MM.1S (cell line): ENCODE measurements around the gene HS2ST1.

Experiments used
- EZH2 ChIP-seq: fragments of 300-600 bp; sonication (generic); optimal IDR thresholded peaks from 2 replicates; pipeline ENCODE3; 2017; ENCODE audit warnings: low read depth, mild to moderate bottlenecking, antibody characterized with exemption, low read length, mixed read lengths
- EZH2phosphoT487 ChIP-seq: fragments of 300-600 bp; sonication (generic); IDR thresholded peaks from 2 replicates; pipeline ENCODE4 v1.6.1; 2018; ENCODE audit warnings: antibody characterized with exemption, low read length
- TF ChIP-seq, protein P1 (sequence below): fragments of 300-600 bp; sonication (generic); IDR thresholded peaks from 2 replicates; pipeline ENCODE4 v1.5.1; 2016; ENCODE audit warnings: antibody characterized with exemption, low read length, mixed read lengths

DNA sequence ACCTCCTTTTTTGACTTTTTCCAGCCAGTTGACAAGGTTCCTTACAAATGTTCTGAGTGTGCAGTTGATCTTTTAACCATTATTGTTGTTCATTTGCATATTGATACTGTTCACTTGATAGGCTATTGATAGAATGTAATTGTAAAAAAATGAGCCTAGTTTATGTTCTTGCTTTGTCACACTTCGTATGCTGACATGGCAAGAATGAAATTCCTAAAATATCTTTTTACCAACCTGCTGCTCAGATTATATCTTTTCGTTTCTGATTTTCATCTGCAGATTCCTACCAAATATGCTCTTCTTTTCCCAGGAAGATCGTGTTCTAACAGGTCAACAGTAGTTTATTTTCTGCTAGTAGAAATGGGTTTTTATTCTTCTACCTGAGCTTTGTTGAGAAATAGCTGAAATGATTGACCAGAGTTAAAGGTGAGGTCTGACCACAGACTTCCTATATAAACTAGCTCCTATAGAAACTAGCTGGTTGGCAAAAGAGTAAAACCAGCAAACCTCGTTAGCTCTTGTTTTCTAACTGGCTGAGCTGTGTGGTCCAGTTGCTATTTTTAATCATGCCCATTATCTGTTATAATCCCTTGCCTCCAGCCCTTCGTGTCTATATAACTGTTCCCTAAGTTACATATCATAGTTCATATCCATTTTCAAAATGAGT is 174.8 kb downstream of the HS2ST1 start:
- TF ChIP-seq, protein P1, sequence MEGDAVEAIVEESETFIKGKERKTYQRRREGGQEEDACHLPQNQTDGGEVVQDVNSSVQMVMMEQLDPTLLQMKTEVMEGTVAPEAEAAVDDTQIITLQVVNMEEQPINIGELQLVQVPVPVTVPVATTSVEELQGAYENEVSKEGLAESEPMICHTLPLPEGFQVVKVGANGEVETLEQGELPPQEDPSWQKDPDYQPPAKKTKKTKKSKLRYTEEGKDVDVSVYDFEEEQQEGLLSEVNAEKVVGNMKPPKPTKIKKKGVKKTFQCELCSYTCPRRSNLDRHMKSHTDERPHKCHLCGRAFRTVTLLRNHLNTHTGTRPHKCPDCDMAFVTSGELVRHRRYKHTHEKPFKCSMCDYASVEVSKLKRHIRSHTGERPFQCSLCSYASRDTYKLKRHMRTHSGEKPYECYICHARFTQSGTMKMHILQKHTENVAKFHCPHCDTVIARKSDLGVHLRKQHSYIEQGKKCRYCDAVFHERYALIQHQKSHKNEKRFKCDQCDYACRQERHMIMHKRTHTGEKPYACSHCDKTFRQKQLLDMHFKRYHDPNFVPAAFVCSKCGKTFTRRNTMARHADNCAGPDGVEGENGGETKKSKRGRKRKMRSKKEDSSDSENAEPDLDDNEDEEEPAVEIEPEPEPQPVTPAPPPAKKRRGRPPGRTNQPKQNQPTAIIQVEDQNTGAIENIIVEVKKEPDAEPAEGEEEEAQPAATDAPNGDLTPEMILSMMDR, result no peak
- TF ChIP-seq EZH2 (no peak), EZH2phosphoT487 (no peak)
